HG03039 (cell line): Measurements from ENCODE around the gene NKX2-2.
"Not testable (repeated sequence)": the region's sequence is repeated elsewhere in the genome, so short reads cannot be mapped to it uniquely, and the experiment has no call there.

Experiments
- ATAC-seq: cut with Tn5 transposase; IDR thresholded peaks from one replicate; pipeline ENCODE4 v1.9.1; 2021; ENCODE audit warnings: mild to moderate bottlenecking, moderate library complexity; ENCODE audit not compliant: unreplicated experiment

Gene NKX2-2

GRCh38 chr20:21509597-21510371, 4.1 kb downstream of the NKX2-2 start:
- no peak for ATAC-seq

GRCh38 chr20:21509079-21509596, 4.7 kb downstream of the NKX2-2 start:
- no peak for ATAC-seq

GRCh38 chr20:21508230-21509078, 5.4 kb downstream of the NKX2-2 start:
- no peak for ATAC-seq

- no peak for ATAC-seq
Observed at GRCh38 chr20:21507400-21508229, 6.2 kb downstream of the NKX2-2 start.

GRCh38 chr20:21505810-21506530, 7.9 kb downstream of the NKX2-2 start:
- no peak for ATAC-seq

- no peak for ATAC-seq
Observed at GRCh38 chr20:21505161-21505809, 8.6 kb downstream of the NKX2-2 start.

- no peak for ATAC-seq
Observed at GRCh38 chr20:21504323-21504722, 9.5 kb downstream of the NKX2-2 start.

GRCh38 chr20:21503345-21503744, 10.5 kb downstream of the NKX2-2 start:
- ATAC-seq, result peak; percentile 93

GRCh38 chr20:21501184-21501583, 12.7 kb downstream of the NKX2-2 start:
- ATAC-seq, result no peak

GRCh38 chr20:21500599-21500998, 13.3 kb downstream of the NKX2-2 start:
- no peak for ATAC-seq

- no peak for ATAC-seq
Observed at GRCh38 chr20:21499641-21500040, 14.2 kb downstream of the NKX2-2 start.

- no peak for ATAC-seq
Observed at GRCh38 chr20:21498635-21499034, 15.2 kb downstream of the NKX2-2 start.

GRCh38 chr20:21498195-21498594, 15.7 kb downstream of the NKX2-2 start:
- ATAC-seq, result no peak

- no peak for ATAC-seq
Observed at GRCh38 chr20:21496452-21496851, 17.4 kb downstream of the NKX2-2 start.

GRCh38 chr20:21493049-21493448, 20.8 kb downstream of the NKX2-2 start:
- ATAC-seq, result no peak

GRCh38 chr20:21490105-21490504, 23.8 kb downstream of the NKX2-2 start:
- ATAC-seq, result no peak

GRCh38 chr20:21480144-21480543, 33.7 kb downstream of the NKX2-2 start:
- not testable (repeated sequence) for ATAC-seq

GRCh38 chr20:21465799-21466198, 48.1 kb downstream of the NKX2-2 start:
- ATAC-seq, result no peak

- no peak for ATAC-seq
Observed at GRCh38 chr20:21464916-21465315, 48.9 kb downstream of the NKX2-2 start.
